ENCODE data around the gene CAPS.

- no peak for TF ChIP-seq CTCF (IDR thresholded peaks at IDR 0.05)
- no peak for TF ChIP-seq POLR2A (IDR thresholded peaks at IDR 0.05)
- TF ChIP-seq EP300 (IDR thresholded peaks at IDR 0.05), result no peak
- TF ChIP-seq POLR2AphosphoS5 (IDR thresholded peaks at IDR 0.05), result no peak
Measured at GRCh38 chr19:5953680-5954213, 39.7 kb downstream of the CAPS start.
